ENCODE measurements around the gene CRYL1.

CRYL1 gene

GRCh38 chr13:20389696-20390525 lies 135.7 kb downstream of the CRYL1 start:
- no peak for FAIRE-seq
- DNase-seq (ENCODE audit: extremely low spot score, insufficient read length, low read depth) = no peak

- DNase-seq (ENCODE audit: extremely low spot score, insufficient read length, low read depth) (no peak), FAIRE-seq (no peak)
Observed at GRCh38 chr13:20388184-20388583, 137.5 kb downstream of the CRYL1 start.

GRCh38 chr13:20387441-20387971 lies 138.2 kb downstream of the CRYL1 start:
- DNase-seq (ENCODE audit: extremely low spot score, insufficient read length, low read depth) (no peak), FAIRE-seq (no peak)

GRCh38 chr13:20387006-20387405 lies 138.7 kb downstream of the CRYL1 start:
- FAIRE-seq = no peak
- no peak for DNase-seq (ENCODE audit: extremely low spot score, insufficient read length, low read depth)

GRCh38 chr13:20383058-20383457 lies 142.6 kb downstream of the CRYL1 start:
- DNase-seq (ENCODE audit: extremely low spot score, insufficient read length, low read depth) = no peak
- FAIRE-seq = no peak

- FAIRE-seq (no peak), DNase-seq (ENCODE audit: extremely low spot score, insufficient read length, low read depth) (no peak)
Observed at GRCh38 chr13:20381401-20381800, 144.3 kb downstream of the CRYL1 start.

- DNase-seq (ENCODE audit: extremely low spot score, insufficient read length, low read depth) (no peak), FAIRE-seq (no peak)
Observed at GRCh38 chr13:20378721-20379120, 146.9 kb downstream of the CRYL1 start.

GRCh38 chr13:20377720-20378119 lies 147.9 kb downstream of the CRYL1 start:
- DNase-seq (ENCODE audit: extremely low spot score, insufficient read length, low read depth) (no peak), FAIRE-seq (no peak)

- DNase-seq (ENCODE audit: extremely low spot score, insufficient read length, low read depth) (no peak), FAIRE-seq (no peak)
Observed at GRCh38 chr13:20375871-20376270, 149.8 kb downstream of the CRYL1 start.

- no peak for DNase-seq (ENCODE audit: extremely low spot score, insufficient read length, low read depth)
- no peak for FAIRE-seq
Observed at GRCh38 chr13:20373861-20374260, 151.8 kb downstream of the CRYL1 start.

- no peak for DNase-seq (ENCODE audit: extremely low spot score, insufficient read length, low read depth)
- FAIRE-seq = no peak
Observed at GRCh38 chr13:20371825-20372224, 153.8 kb downstream of the CRYL1 start.

- DNase-seq (ENCODE audit: extremely low spot score, insufficient read length, low read depth) = no peak
- FAIRE-seq = no peak
Observed at GRCh38 chr13:20370815-20371421, 154.7 kb downstream of the CRYL1 start.

- FAIRE-seq = peak; percentile 12
- no peak for DNase-seq (ENCODE audit: extremely low spot score, insufficient read length, low read depth)
Observed at GRCh38 chr13:20369886-20370361, 155.7 kb downstream of the CRYL1 start.

GRCh38 chr13:20366056-20366455 lies 159.6 kb downstream of the CRYL1 start:
- DNase-seq (ENCODE audit: extremely low spot score, insufficient read length, low read depth) (no peak), FAIRE-seq (no peak)

- FAIRE-seq = no peak
- no peak for DNase-seq (ENCODE audit: extremely low spot score, insufficient read length, low read depth)
Observed at GRCh38 chr13:20363603-20364002, 162.1 kb downstream of the CRYL1 start.

- FAIRE-seq (no peak), DNase-seq (ENCODE audit: extremely low spot score, insufficient read length, low read depth) (no peak)
Observed at GRCh38 chr13:20363172-20363571, 162.5 kb downstream of the CRYL1 start.

- DNase-seq (ENCODE audit: extremely low spot score, insufficient read length, low read depth) = no peak
- FAIRE-seq = no peak
Observed at GRCh38 chr13:20362484-20363041, 163.1 kb downstream of the CRYL1 start.

- FAIRE-seq (no peak), DNase-seq (ENCODE audit: extremely low spot score, insufficient read length, low read depth) (no peak)
Observed at GRCh38 chr13:20360835-20361412, 164.7 kb downstream of the CRYL1 start.

- DNase-seq (ENCODE audit: extremely low spot score, insufficient read length, low read depth) (no peak), FAIRE-seq (no peak)
Observed at GRCh38 chr13:20360041-20360491, 165.6 kb downstream of the CRYL1 start.

- DNase-seq (ENCODE audit: extremely low spot score, insufficient read length, low read depth) (no peak), FAIRE-seq (no peak)
Observed at GRCh38 chr13:20359335-20359734, 166.3 kb downstream of the CRYL1 start.

- DNase-seq (ENCODE audit: extremely low spot score, insufficient read length, low read depth) = no peak
- FAIRE-seq = no peak
Observed at GRCh38 chr13:20358022-20358421, 167.6 kb downstream of the CRYL1 start.

All from GM18507 (cell line).